ENCODE results near the gene TMEM74B. TPM values are rescaled to one million over a fixed set of nuclear protein-coding genes. Genes with fewer than 3 reads are reported as not detected.
"Not testable (repeated sequence)": the region's sequence is repeated elsewhere in the genome, so short reads cannot be mapped to it uniquely, and the experiment has no call there.

The TMEM74B gene
- 0.43 TPM for polyA plus RNA-seq (2013, experiment 1 of 2; ENCODE audit: insufficient read length)
- 0.65 TPM for polyA plus RNA-seq (2013, experiment 2 of 2; ENCODE audit: insufficient read length)

DNA sequence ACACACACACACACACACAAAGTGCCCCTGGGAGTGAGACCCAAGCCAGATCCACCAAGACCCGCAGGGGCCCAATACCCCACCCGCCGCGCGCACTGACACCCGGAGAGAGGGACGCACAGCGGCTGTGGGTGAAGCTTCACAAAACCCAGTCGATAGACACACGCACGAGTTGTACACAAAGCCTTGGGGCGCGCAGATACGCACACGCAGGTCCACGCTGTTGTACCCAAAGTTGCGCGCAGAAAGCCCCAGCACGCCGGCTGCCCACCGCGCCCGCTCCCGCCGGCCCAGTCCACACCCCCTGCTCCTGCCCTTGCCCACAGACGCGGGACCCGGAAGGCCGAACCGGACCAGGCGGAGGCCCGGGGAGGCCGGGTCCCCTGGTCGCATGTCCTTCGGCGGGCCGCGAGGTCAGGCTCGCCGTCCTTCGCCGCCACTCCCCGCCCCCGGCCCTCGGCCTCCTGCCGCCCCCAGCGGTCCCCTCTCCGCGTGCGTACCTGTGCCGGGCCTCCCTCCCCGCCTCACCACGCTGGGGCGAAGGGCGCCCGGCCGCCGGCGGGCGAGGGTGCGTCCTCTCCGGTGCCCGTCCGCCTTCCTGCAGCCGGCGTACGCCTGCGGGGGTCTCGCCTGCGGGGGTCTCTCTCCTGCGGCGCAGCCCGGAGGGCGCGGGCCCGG is at the start of gene TMEM74B:
TSS of gene TMEM74B (minus strand) at position 344 of the 678 bp plus-strand sequence. CDS start 1,180 bp downstream, outside the sequence.
- no peak for DNase-seq

DNA sequence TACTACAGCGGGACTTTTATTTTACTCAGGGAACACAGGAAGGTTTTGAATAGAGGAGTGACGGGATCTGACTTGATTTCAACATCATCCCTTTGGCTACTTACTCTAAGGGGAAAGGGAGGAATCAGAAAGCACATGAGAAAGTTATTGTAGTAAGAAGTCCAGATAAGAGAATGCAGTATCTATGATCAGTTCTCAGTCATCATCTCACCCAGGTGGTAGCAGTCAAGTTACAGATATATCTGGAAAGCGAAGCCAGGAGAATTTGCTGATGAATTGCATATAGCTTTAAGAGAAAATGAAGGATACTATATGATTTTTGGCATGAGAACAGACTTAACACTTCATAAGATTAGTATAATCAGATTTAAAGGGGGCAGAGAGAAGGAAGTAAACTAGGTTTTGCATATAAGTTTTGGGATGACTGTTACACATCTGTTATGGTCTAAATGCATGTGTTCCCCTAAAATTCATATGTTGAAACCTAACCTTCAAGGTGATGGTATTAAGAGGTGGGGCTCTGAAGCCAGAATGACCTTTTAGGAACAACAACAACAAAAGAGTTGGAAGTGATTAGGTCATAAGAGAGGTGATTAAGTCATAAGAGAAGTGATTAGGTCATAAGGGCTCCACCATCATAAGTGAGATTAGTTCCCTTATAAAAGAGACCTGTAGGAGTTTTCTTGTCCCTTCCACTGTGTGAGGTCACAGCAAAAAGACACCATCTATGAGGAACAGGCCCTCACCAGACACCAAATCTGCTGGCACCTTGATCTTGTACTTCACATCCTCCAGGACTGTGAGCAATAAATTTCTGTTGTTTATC is 47.7 kb upstream of the TMEM74B start:
- no peak for DNase-seq

DNA sequence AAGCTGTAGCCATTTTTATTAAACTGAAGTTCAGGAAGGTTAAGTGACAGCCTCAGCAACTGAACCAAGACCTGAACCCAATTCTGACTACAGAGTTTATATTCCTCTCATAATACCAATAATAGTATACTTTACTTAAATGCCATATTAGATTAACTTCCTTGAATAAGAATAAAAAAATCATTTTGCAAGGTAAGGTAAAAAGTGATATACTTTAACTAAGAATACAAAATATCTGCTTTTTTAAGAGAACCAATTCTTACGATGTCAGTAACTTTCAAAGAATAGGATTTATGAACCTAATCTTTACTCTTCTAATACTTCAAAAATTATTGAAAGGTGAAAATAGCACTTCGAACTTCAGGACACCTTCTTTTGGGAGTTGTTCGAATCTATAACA is 44.8 kb upstream of the TMEM74B start:
- no peak for DNase-seq

DNA sequence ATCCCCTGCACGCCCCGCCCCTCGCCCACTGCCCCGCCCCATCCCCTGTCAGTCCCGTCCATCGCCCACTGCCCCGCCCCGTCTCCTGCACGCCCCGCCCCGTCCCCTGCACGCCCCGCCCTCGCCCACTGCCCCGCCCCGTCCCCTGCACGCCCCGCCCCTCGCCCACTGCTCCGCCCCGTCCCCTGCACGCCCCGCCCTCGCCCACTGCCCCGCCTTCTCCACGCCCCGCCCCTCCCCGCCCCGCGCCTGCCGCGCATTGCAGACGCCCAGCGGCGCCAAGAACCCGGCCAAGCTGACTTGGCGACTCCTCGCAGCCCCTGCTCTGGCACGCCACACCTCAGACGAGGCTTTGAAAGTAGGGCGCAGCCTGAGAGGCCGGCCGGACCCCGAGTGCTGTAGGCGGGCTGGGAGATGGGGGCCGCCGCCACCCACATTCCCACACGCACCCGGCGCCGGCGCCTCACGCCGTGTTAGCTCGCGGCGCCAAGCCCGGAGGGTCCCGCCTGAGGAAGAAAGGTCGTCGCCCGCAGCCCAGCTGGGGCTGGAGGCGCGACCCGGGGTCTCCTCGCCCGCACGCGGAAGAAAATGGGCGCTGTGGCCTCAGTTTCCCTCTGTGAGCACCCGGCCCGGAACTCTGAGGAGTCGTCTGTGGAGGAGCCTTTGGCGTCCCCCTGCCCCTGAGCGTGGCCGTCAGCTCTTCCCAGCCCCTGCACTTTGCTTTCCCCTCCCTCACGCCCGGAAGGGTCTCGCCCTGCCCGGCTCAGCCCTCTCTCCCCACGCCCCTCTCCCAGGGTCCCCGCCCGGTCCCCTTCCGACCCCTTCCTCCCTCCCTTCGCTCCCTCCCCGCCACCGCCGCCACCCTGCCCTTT is 41.2 kb upstream of the TMEM74B start, which contains the start of gene RAD21L1:
TSS of gene RAD21L1 (plus strand) at position 262 of the 872 bp plus-strand sequence. CDS start 2,410 bp downstream, outside the sequence.
- DNase-seq, result peak; percentile 64

DNA sequence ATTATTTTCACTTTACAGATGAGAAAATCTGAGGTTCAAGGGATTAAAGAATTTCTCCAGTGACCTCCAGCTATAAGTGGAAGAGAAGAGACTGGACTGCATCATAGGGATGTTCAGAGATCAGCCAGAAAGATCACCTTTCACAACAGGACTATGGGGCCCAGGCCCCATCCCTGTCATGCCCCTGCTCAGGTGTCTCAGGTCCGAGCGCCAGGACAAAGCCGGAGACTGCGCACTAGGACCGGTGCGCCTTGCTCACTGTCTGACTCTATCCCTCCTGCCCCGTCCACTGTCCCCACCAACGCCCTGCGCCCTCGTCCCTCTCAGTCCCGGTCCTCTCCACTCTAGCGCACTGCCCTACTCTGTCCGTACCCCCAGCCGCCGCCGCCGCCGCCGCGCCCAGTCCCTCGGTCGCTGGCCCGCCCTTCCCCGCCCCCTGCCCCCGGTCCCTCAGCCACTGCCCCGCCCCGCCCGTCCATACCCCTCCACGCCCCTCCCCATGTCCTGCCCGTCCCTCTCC is 40.5 kb upstream of the TMEM74B start:
- DNase-seq, result no peak

DNA sequence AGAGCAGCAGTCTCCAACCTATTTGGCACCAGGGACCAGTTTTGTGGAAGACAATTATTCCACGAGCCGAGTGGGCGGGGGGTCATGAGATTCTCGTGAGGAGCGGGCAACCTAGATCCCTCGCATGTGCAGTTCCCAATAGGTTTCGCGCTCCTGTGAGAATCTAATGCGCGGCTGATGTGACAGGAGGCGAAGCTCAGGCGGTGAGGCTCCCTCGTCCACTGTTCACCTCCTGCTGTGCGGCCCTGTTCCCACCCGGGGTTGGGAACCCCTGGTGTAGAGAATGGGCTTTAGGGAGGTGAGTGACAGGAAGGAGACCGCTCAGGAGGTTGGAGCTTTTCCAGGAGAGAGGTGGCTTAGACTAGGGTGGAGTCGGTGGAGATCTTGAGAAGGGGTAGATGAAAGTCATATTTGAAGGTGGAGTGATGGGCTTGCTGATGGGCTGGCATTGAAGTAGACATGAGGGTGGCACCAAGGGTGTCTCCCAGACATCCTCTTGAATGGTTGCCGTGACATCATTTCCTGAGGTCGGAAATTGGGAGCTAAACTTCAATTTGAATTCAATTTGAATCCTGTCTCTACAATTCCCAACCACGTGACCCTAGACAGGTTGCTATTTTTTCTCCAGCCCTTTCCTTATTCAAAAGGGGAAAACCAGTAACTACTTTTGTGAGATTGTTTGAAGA is 39.6 kb upstream of the TMEM74B start:
- DNase-seq, result no peak

DNA sequence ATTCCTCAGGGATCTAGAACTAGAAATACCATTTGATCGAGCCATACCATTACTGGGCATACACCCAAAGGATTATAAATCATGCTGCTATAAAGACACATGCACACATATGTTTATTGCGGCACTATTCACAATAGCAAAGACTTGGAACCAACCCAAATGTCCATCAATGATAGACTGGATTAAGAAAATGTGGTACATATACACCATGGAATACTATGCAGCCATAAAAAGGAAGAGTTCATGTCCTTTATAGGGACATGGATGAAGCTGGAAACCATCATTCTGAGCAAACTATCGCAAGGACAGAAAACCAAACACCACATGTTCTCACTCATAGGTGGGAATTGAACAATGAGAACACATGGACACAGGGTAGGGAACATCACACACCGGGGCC is 38.0 kb upstream of the TMEM74B start:
- not testable (repeated sequence) for DNase-seq

DNA sequence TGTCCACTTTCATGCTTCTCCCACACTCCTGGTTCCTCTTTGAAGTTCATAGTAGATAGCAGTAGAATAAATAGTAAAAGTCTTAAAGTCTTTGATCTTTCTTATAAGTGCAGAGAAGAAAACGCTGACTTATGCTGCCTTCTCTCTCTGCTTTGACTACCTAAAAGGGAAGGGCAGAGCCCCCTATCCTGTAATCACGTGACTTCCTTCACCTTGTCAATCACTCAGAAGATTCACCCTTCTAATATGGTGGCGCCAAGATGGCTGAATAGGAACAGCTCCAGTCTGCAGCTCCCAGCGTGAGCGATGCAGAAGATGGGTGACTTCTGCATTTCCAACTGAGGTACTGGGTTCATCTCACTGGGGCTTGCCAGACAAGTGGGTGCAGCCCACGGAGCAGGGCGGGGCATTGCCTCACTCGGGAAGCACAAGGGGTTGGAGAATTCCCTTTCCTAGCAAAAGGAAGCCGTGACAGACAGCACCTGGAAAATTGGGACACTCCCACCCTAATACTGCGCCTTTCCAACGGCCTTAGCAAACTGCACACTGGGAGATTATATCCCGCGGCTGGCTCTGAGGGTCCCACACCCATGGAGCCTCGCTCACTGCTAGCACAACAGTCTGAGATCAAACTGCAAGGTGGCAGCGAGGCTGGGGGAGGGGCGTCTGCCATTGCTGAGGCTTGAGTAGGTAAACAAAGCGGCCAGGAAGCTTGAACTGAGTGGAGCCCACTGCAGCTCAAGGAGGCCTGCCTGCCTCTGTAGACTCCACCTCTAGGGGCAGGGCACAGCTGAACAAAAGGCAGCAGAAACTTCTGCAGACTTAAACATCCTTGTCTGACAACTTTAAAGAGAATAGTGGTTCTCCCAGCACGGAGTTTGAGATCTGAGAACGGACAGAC is 32.0 kb upstream of the TMEM74B start:
- not testable (repeated sequence) for DNase-seq

DNA sequence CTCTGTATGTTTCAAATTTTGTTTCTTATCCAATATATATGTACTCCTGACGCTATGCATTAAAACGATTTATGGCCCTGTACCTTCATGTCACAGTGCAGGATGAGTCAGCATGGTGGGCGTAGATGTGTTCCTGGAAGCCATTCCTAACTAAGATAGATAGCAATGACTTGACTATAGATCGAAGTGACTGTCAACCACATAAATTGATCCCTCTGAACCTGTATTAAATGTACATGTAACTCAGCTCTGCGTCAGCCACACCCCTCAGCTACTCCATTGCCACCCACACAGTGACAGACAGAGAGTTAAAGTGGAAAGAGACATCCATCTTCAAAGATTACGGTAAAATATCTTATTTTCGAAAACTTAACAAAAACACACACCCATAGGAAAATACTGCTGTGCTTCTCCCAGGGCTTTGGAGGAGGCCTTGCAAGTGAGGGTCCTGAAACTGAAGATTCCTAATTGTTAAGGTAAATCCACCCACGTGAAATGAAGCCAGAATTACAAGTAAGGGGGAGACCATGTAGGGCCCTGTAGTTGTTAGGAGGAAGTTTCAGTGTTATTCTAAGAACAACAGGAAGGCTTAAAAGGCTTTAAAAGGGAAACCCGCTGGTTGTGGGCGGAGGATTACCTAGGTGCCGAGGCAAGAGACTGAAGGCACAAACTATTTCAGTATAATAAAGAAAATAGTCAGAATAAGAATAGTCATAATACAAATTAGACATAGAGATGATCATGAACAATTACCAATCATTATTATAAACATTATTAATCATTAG is 30.8 kb upstream of the TMEM74B start:
- DNase-seq, result no peak

DNA sequence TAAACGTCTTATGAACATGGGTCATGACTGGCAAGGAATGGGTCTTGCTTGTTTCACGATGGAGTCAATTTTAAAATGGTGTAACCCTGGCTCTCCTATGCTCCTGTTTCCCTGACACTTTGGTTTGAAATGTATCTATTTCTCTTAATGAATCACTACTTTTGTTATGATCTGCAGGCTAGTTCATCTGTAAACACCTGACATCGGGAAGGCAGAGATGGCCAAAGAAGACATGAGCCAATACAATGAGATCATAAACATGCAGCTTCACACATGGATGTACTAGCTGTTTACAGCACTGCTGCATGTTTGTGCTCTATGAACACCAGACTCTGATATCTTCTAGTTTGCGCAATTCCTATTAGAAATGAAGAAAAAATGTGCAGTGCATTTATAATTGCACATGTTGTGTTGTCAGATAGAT is 30.1 kb upstream of the TMEM74B start:
- no peak for DNase-seq

DNA sequence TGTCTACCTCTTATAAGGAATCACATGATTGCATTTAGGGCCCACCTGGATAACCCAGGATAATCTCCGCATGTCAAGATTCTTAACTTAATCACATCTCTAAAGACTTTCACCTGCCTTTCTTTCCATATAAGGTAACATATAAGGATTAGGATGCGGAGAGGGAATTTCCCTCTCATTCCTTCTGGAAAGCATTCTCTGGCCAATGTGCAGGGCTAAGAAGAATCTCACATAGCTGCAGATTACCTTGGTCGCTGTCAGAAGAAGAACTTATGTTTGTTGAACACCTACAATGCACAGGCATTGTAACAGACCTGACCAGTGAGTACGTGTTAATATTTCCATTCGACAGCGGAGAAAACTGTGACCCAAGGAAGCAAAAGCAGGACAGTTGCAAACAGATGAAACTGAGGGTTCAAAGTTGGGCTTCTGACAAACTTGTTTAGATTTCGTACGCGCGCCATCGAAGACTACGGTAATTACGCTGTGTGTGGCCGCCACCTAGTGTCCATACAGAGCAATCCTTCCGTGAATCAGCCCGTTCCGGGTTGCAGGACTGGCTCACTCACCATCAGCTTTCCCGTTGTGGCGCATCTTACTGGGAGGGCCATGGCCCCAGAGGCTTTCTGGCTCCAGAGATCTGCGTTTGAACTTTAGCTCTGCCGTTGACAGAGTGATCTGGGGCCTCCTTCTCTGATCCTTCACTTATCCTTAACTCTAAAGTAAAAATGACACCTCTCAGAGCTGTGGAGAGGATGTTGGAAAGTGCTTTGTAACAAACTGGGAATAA is 28.0 kb upstream of the TMEM74B start:
- peak; percentile 61 for DNase-seq

DNA sequence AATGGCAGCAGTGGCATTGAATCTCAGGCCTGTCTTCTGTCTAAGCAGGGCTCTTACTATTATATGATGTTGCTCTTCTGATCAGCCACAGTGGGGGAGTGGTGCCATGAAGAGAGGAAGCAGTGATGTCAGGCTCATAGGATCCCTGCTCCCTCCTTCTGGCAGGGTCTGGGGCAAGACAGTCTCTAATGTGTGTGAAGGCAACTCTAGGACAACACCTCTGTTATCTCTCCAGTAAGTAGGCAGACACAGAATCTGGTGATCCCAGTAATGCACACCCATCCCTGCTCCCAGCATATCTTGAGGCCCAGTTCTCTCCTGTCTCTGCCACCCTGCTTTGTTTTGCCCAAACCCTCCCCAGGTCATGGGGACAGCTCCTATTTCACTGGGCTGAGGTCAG is 27.2 kb upstream of the TMEM74B start:
- DNase-seq, result no peak

DNA sequence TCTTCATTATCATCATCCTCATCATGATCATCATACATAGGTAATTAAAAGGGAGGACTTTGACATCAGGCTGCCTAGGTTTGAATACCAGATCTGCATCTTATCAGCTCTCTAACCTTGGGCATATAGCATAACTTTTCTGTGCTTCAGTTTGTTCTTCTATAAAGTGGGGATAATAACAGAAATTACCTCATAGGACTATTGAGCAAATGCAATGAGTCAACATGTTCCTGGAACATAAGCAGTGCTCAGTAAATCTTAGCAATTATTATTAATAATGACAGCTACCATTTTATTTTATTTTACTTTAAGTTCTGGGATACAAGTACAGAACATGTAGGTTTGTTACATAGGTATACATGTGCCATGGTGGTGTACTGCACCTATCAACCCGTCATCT is 25.7 kb upstream of the TMEM74B start:
- DNase-seq, result no peak

DNA sequence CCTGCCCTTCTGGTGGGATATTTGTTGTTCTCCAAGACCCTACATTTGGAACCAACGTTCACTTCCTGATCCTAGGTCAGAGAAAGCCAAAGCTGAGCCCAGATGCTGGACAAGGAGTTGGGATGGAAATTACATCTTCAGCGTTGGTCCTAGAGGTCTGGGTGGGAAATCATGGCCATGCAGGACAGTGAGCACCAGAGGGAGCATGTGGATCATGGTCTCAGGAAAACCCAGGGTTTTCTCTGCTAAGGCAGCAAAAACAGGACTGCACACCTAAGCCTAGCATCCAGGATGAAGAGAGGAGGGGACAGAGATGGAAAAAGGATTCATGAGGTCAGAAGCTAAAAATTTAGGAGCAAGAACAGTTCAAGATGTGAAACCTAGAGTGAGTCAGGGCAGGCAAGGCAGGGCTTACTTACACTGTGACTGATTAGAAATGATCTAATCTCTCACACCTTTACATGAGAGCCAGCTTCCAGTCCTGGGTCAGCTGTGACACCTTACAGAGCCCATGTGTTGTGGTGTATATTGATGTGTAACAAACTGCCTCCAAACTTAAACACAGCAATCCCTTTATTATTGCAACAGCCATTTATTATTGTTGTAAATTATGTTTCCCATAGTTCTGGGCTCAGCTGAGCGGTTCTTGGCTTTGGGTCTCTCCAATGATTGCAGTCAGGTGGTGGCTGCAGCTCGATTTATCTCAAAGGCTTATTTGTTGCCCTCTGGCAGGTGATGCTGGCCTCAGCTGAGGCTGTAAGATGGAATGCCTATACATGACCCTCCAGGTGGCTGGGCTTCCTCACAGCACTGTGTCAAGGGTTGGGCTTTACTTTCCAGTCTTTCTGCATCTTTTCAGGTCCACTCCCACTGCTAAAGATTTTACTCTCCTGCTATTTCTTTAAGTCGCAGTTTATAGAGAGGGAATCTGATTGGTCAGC is 24.9 kb upstream of the TMEM74B start:
- no peak for DNase-seq

DNA sequence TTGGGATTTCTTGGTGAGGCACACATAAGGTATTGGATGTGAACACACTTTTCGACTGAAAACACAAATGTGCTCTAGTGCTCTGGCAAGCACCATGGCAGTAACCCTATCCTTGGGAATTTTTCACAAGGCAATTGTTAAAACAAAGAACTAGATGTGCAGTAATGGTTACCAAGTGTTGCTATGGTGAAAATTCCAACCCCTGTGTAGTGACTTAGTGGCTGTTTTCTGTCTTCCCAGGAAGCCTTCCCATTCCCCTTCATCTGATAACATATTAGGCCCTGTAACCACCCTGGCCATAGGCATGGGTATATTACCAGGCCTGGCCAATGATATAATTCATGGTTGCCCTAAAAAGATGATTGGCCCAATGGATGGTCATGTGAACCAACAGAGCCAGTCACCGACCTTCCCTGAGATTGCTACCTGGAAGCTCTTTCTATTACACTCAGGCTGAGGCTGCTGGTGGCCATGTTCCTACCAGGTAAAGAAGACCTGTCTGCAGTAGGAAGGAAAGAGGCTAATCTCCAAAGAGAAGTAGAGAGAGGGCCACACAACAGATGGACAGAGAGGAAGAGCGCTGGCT is 22.6 kb upstream of the TMEM74B start:
- no peak for DNase-seq

DNA sequence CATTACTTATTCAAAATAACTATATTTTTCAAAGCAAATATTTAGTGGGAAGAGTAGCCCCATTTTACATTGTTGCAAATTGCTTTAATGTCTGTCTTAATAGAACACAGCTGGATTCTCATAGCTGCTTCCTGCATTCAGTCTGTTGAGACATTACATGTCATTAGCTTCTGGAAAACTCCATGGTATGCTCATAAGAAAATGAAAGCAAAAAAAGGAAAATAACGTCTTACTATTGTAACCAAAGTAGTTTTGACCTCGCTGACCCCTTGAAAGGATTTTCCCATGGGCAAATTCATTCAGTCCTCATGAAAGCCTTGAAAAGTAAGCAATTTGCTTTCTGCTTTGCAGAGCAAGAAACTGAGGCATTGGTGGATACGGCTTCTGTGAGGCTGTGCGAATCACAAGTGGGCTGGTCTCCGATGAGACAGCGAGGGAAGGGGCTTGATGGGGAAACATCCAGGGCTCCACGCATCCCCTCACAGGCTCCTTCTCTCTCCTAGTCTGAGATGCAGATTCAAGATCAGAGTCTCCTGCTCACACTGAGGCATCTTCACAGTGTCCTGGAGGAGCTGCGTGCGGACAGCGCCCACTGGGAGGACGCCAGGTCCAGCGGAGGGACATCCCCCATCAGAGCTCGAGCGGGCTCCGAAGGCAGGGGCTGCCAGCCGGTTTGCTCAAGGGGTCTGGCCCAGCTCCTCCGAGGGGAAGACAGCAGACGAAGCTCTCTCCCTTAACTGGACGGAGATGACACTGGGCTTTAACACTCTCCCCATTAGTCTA is 21.8 kb upstream of the TMEM74B start:
- DNase-seq, result no peak

DNA sequence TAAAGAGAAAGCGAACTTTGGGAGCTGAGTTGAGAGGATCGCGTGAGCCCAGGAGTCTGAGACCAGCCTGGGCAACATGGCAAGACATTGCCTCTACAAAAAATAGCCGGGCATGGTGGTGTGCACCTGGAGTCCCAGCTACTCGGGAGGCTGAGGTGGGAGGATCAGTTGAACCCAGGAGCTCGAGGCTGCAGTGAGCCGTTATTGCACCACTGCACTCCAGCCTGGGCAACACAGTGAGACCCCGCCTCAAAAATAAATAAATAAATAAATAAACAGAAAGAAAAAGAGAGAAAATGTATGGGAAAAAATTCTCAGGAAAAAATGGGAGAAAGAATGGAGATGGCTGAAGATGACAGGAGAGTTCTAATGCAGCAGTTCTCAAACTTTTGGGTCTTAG is 21.0 kb upstream of the TMEM74B start:
- no peak for DNase-seq

Data from fibroblast of skin of back (primary cell).